Progenitor cell of endocrine pancreas (in vitro differentiated cells): ENCODE results near the gene ZNF780B. TPM values are rescaled to one million over a fixed set of nuclear protein-coding genes. Genes with fewer than 3 reads are reported as not detected.

Experiments
- DNase-seq: peaks from one replicate; pipeline ENCODE4 v3.0.0; 2021; ENCODE audit warnings: low spot score; ENCODE audit not compliant: unreplicated experiment
- H3K27ac Mint-ChIP-seq: 2 replicates; pipeline ENCODE4 v1.8.0; 2021; ENCODE audit warnings: mild to moderate bottlenecking, moderate library complexity, mixed read lengths
- H3K27me3 Mint-ChIP-seq: 2 replicates; pipeline ENCODE4 v1.8.0; 2021; ENCODE audit warnings: mixed read lengths
- H3K36me3 Mint-ChIP-seq: 2 replicates; pipeline ENCODE4 v1.8.0; 2022; ENCODE audit warnings: mixed read lengths; ENCODE audit not compliant: insufficient read depth
- H3K4me1 Mint-ChIP-seq: 2 replicates; pipeline ENCODE4 v1.8.0; 2021; ENCODE audit warnings: low read depth, mixed read lengths
- H3K4me3 Mint-ChIP-seq: 2 replicates; pipeline ENCODE4 v1.8.0; 2021; ENCODE audit warnings: low read depth, mild to moderate bottlenecking, moderate library complexity, mixed read lengths
- H3K9me3 Mint-ChIP-seq: 2 replicates; pipeline ENCODE4 v1.8.0; 2021; ENCODE audit warnings: low read depth, mixed read lengths
- CTCF ChIP-seq: fragments of 200-600 bp; sonication (generic); IDR thresholded peaks from one replicate; pipeline ENCODE4 v1.5.0; 2021; ENCODE audit warnings: antibody characterized with exemption, mild to moderate bottlenecking; ENCODE audit not compliant: unreplicated experiment
- long read RNA-seq: library from polyadenylated mRNA; unstranded; transcript quantifications from one replicate; pipeline ENCODE4 v2.0.0, GENCODE V29; 2020
- total RNA-seq: library from RNA; stranded (reverse); gene quantifications from 2 replicates; pipeline ENCODE4 v1.2.1, GENCODE V29; 2021

The ZNF780B gene
- 40.6 and 45.9 TPM in 2 replicates for total RNA-seq
- long read RNA-seq, full-length matches to known transcripts: 2 of 22 reads
- long read RNA-seq, partial matches to known transcripts: 3 of 22 reads
- long read RNA-seq, other reads (novel, unspliced or antisense): 17 of 22 reads

- peak; percentile 21 for DNase-seq
- no peak for TF ChIP-seq CTCF
- Mint-ChIP-seq H3K4me1 (peaks cover 14% of the 10 kb centered on the region), H3K9me3 (peaks cover 51% of the 10 kb centered on the region), H3K36me3 (peaks cover 37% of the 10 kb centered on the region), H3K27me3 (no peaks in the 10 kb centered on the region), H3K4me3 (peak within 1 kb of the TSS; percentile 99), H3K27ac (peak within 1 kb of the TSS; percentile 96)
Measured at GRCh38 chr19:40055832-40056504, at the start of gene ZNF780B. Gene ZNF780B, minus strand, starts transcription at chr19:40056231. Its CDS starts 5,899 bp downstream, at chr19:40050332.

DNA sequence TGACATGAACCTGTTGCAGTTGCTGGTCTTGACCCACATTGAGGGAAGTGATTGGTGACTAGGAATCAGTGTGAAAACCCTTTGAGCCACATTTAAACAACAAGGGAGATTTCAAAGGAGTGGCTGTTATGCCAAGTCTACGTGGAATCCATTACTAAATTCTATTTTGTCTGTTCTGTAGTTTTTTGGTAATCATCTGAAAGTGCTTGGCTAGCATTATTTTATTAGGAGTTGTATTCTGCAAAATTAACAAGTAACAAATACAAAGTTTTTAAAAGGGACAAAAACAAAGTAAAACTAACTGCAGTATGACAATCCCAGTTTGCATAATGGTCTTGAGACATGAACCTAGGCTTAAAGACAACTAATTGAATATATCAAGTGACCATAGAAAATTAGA is 48.7 kb upstream of the ZNF780B start:
- no peaks in the 10 kb centered on the region for H3K36me3 Mint-ChIP-seq

GRCh38 chr19:40103600-40103999 is 47.6 kb upstream of the ZNF780B start:
- Mint-ChIP-seq H3K36me3 (no peaks in the 10 kb centered on the region), H3K27ac (no peak overlapping the region), H3K9me3 (no peaks in the 10 kb centered on the region), H3K27me3 (peaks cover 13% of the 10 kb centered on the region), H3K4me1 (no peaks in the 10 kb centered on the region), H3K4me3 (no peak overlapping the region)
- DNase-seq: no peak
- TF ChIP-seq CTCF: no peak

More for the DNA sequence above, 48.7 kb upstream of the ZNF780B start:
- no peak for TF ChIP-seq CTCF
- peaks cover 6% of the 10 kb centered on the region for H3K27me3 Mint-ChIP-seq
- H3K27ac Mint-ChIP-seq: no peak overlapping the region
- no peak overlapping the region for H3K4me3 Mint-ChIP-seq
- H3K4me1 Mint-ChIP-seq: no peaks in the 10 kb centered on the region
- DNase-seq: no peak
- H3K9me3 Mint-ChIP-seq: no peaks in the 10 kb centered on the region

DNA sequence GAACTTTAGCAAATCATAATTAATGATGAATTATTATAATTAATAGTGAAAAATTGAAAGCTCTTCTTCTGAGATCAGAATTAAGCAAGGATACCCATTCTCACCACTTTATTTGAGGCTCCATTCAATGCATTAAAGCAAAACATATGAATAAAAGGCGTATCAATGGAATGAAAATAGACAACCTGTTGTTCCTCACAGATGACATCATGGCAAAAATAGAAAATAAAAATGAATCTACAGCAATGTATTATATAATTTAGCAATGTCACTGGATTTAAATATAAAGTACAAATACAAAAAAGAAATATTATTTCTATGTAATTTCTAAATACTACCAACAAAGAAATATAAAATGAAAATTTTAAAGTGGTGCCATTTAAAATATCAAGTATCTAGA is 45.8 kb upstream of the ZNF780B start:
- H3K27ac Mint-ChIP-seq: no peak overlapping the region
- DNase-seq: no peak
- peaks cover 21% of the 10 kb centered on the region for H3K27me3 Mint-ChIP-seq
- H3K9me3 Mint-ChIP-seq: no peaks in the 10 kb centered on the region
- no peaks in the 10 kb centered on the region for H3K4me1 Mint-ChIP-seq
- no peaks in the 10 kb centered on the region for H3K36me3 Mint-ChIP-seq
- no peak overlapping the region for H3K4me3 Mint-ChIP-seq
- TF ChIP-seq CTCF: no peak

- Mint-ChIP-seq H3K27me3 (peaks cover 14% of the 10 kb centered on the region), H3K27ac (no peak overlapping the region), H3K4me3 (no peak overlapping the region), H3K36me3 (peaks cover 6% of the 10 kb centered on the region), H3K9me3 (peaks cover 10% of the 10 kb centered on the region), H3K4me1 (peaks cover 16% of the 10 kb centered on the region)
- DNase-seq: no peak
- TF ChIP-seq CTCF: no peak
Measured at GRCh38 chr19:40093416-40093815, 37.4 kb upstream of the ZNF780B start.
